ENCODE data around the gene FRMD4A. TPM values are rescaled to one million over a fixed set of nuclear protein-coding genes. Genes with fewer than 3 reads are reported as not detected.
A peak's percentile ranks its signal among the peaks of the same experiment; 100 is the strongest.
"Not testable (repeated sequence)": the region's sequence is repeated elsewhere in the genome, so short reads cannot be mapped to it uniquely, and the experiment has no call there.

FRMD4A gene
- total RNA-seq, 1 donor from 2014 or later: 9.6 TPM

GRCh38 chr10:13739183-13739582 lies 591.5 kb downstream of the FRMD4A start:
- ATAC-seq: no peak

- no peak for ATAC-seq
Measured at GRCh38 chr10:13736506-13736905, 594.2 kb downstream of the FRMD4A start.

- ATAC-seq: no peak
Measured at GRCh38 chr10:13734151-13734550, 596.6 kb downstream of the FRMD4A start.

- ATAC-seq: no peak
Measured at GRCh38 chr10:13733071-13733470, 597.7 kb downstream of the FRMD4A start.

GRCh38 chr10:13732465-13732881 lies 598.3 kb downstream of the FRMD4A start:
- peak; percentile 33 for ATAC-seq

- ATAC-seq: no peak
Measured at GRCh38 chr10:13731799-13732198, 598.9 kb downstream of the FRMD4A start.

GRCh38 chr10:13730956-13731355 lies 599.8 kb downstream of the FRMD4A start:
- ATAC-seq: no peak

GRCh38 chr10:13730306-13730652 lies 600.4 kb downstream of the FRMD4A start:
- ATAC-seq: no peak

- ATAC-seq: no peak
Measured at GRCh38 chr10:13729586-13730305, 601.0 kb downstream of the FRMD4A start.

- no peak for ATAC-seq
Measured at GRCh38 chr10:13728898-13729535, 601.7 kb downstream of the FRMD4A start.

GRCh38 chr10:13725594-13725993 lies 605.1 kb downstream of the FRMD4A start:
- no peak for ATAC-seq

GRCh38 chr10:13724484-13724883 lies 606.2 kb downstream of the FRMD4A start:
- no peak for ATAC-seq

- no peak for ATAC-seq
Measured at GRCh38 chr10:13722747-13723653, 607.7 kb downstream of the FRMD4A start.

- ATAC-seq: no peak
Measured at GRCh38 chr10:13721486-13721885, 609.2 kb downstream of the FRMD4A start.

- ATAC-seq: no peak
Measured at GRCh38 chr10:13720699-13721098, 610.0 kb downstream of the FRMD4A start.

- peak; percentile 70 for ATAC-seq
Measured at GRCh38 chr10:13719425-13719824, 611.3 kb downstream of the FRMD4A start.

GRCh38 chr10:13718820-13719219 lies 611.9 kb downstream of the FRMD4A start:
- no peak for ATAC-seq

- peak; percentile 79 for ATAC-seq
Measured at GRCh38 chr10:13717936-13718772, 612.6 kb downstream of the FRMD4A start.

- ATAC-seq: peak; percentile 46
Measured at GRCh38 chr10:13717571-13717935, 613.2 kb downstream of the FRMD4A start.

- ATAC-seq: no peak
Measured at GRCh38 chr10:13716081-13717071, 614.3 kb downstream of the FRMD4A start.

- ATAC-seq: not testable (repeated sequence)
Measured at GRCh38 chr10:13715596-13715995, 615.1 kb downstream of the FRMD4A start.
